Measurements from ENCODE around the gene CYB5A.
"Not testable (repeated sequence)": the region's sequence is repeated elsewhere in the genome, so short reads cannot be mapped to it uniquely, and the experiment has no call there.

Gene CYB5A

DNA sequence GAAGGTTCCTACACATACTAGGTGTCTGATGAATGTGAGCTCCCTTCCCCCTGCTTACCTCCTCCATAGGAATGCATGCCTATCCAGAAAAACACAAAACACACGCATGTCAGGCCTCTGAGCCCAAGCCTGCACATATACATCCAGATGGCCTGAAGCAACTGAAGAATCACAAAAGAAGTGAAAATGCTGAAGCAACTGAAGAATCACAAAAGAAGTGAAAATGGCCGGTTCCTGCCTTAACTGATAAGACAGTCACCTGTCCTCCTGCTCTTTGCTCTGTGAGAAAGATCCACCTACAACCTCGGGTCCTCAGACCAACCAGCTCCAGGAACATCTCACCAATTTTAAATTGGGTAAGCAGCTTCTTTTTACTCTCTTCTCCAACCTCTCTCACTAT, 1.2 kb upstream of the CYB5A start:
- not testable (repeated sequence) for DNase-seq

DNA sequence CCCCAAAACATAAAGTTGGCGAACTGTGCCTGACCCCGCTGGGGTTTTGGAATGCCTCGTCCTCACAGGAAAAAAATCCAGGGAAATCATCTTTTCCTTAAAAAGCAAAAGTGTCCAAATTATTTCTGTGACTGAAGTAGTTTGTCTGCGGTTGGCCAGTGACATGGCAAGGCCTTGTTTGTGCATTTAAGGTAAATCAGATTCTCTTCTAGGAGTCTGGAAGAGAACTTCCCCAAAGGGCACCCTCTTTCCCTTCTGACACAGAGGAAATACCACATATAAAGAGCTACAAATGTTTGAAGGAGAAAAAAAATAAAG, 737 bp upstream of the CYB5A start:
- no peak for DNase-seq

DNA sequence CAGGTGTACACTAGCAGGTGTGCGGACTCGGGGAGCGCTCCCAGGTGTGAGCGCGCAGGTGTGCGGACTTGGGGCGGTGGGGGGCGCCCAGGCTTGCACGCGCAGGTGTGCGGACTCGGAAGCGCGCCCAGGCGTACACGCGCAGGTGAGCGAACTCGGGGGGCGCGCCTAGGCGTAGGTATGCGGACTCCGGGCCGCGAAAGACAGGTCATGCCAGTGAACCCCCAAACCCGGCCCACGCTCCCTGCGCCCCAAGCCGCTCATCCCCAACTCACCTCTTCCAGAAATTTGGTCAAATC, 342 bp downstream of the CYB5A start:
- DNase-seq: no peak

DNA sequence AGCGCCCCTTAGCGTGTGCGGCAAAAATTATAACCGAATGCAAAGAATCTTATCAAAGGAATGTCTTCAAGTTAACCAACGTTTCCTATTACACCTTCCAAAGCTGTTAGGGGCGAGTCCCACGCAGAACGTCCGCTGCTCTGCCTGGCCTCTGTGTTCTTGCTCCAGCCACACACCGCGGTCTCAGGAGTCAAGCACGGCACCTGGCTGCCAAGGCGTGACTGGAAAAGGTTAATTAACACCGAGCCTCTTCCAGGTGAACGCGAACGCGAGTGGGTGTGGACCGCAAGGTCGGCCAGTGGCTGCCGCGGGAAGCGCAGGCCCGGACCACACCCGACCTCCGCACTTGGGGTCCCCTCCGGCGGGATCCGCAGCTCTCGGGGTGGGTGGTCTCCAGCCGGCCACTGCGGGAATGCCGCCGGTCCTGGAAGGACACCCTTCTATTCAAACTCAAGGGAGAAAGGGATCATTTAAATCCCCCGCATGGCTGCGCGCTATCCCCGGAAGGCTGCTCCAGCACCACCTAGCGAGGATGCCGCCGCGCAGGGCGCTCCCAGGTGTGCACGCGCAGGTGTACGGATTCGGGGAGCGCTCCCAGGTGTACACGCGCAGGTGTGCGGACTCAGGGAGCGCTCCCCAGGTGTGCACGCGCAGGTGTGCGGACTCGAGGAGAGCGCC, 830 bp downstream of the CYB5A start:
- DNase-seq: no peak

DNA sequence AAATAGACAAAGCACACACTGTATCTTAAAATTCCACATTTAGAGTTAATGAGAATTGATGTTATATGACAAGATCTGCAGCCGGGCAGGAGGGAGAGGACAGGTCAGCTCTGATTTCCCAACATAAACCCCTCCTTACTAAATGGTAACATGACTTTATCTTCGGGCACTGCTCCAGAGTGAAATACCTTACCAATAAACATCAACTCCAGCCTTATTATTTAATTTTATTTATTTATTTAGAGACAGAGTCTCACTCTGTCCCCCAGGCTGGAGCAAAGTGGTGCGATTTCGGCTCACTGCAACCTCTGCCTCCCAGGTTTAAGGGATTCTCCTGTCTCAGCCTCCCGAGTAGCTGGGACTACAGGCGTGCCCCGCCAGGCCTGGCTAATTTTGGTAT, 1.7 kb downstream of the CYB5A start:
- DNase-seq: no peak

DNA sequence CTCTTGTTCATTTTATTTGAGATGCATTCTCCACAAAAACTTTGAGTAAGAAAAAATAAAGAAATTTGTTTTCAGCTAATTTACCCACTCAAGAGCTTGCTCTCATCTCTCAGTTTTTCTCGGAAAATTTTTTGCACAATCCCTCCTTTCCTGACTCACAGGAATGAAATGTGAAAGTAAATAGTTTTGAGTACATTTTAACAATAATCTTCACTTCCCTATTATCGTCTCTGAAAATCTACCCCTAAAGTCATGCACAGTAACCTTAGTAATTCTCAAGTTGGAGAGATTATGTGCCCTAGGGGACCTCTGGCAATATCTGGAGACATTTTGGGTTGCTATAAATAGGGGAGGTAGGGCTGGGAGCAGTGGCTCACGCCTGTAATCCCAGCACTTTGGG, 2.6 kb downstream of the CYB5A start:
- DNase-seq: no peak

DNA sequence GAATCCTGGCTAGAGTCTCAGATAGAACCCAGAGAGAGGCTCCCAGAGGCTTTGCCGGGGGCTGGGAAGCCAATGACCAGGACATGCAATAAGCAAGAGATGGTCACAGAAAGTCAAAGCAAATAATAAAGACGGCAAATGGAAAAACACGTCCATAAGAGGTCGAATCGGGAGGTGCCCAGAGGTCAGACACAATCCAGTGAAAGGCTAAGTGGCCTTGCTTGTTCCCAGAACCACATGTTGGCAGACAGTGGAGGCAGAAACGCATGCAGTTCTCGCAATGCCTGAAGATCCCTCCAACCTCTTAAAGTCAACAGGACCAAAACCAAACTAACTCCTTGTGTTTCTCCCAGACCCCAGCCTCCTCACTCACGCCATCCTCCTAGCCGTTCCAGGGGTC, 3.0 kb downstream of the CYB5A start:
- DNase-seq: no peak

DNA sequence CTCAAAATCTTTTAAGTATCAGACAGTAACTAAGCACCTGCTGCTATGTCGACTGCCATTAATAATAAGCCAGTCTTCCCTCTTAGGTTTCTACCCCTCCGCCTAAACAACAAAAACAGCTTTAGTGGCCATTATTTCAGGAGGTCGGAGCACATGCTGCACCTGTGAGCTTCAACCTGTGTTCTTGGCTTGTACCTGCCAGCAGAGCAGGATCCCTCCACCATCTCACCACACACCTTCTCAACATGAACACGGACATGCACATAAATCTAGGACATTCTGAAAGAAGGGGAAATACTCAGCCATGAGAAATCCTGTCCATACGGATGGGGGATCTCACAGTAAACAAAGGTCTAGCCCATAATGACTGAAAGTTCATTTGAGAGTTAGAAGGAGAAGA, 3.7 kb downstream of the CYB5A start:
- no peak for DNase-seq

DNA sequence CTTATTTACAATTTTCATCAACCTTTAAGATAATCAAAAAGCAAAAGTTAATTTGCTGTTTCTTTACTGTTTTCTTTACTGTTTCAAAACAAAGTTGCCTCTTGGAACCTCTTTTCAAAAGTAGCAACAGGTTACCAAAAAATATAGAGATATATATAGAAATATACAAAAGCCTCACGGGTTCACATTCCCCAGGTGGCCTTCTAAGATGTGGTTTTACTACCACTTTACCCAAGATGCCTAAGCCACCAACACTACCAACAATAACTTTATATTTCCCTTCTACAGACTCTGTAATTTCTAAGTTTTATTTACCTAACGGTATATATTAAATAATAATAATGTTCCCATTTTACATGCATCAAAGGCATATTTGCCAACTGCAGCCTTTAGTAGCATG, 4.9 kb downstream of the CYB5A start:
- DNase-seq: no peak

DNA sequence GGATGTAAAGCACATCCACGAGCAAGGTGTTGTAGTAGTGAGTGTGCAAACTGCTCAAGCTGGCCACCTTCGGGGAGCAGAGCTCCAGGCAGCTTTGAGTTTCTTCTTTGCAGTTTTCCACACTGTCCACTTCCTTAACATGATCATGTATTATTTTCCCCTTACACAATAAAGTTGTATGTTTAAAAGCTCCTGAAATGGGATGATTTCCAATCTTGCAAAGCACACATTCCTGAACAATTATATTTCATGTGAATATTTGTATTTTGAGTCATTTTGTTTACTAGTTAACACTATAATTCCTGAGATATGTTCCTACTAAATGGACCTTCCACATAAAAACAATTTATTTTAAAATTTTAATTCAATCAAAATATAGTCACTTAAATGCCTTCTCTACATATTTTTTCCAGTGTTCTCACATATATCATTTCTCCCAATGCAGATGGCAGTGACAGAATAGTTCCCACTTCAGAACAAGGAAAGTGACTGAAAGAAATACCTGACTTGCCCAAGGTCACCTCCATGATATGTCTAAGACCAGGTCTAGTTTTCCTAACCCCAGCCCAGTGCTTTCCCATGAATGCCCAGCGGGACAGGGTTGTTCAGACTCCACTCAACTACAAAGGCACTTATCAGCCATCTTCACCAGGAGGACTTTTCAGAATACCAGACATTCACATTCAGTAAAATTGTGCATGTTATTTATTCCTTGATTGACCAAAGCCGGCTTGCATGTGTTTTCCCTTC, 5.5 kb downstream of the CYB5A start:
- DNase-seq: no peak

DNA sequence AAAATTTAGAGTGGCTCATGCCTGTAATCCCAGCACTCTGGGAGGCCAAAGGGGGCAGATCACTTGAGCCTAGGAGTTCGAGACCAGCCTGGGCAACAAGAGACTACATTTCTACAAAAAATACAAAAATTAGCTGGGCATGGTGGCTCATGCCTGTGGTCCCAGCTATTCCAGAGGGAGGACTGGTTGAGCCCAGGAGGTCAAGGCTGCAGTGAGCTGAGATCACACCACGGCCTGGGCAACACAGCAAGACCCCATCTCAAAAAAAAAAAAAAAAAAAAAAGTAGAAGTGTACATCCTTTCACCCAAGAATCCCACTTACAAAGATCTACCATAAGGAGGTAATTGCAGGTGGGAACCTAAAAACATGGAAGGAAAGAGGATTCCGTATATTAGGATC, 6.2 kb downstream of the CYB5A start:
- not testable (repeated sequence) for DNase-seq

DNA sequence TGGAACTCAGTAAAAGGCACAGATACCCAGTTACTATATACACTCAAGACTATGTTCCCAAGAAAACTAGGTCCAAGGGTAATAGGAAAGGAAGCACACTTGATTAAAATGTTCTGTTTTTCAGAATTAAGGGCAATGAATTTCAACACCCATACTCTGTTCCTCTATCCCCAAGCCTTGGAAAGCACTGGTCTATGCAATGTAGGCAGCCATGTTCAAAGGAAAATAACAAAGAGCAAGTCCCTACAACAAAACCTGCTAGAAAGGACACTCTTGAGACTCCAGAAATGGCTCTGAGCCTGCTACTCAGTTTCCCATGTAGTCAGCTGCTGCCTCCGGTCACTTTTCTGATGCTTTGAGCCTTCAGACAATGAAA, 6.8 kb downstream of the CYB5A start:
- no peak for DNase-seq

DNA sequence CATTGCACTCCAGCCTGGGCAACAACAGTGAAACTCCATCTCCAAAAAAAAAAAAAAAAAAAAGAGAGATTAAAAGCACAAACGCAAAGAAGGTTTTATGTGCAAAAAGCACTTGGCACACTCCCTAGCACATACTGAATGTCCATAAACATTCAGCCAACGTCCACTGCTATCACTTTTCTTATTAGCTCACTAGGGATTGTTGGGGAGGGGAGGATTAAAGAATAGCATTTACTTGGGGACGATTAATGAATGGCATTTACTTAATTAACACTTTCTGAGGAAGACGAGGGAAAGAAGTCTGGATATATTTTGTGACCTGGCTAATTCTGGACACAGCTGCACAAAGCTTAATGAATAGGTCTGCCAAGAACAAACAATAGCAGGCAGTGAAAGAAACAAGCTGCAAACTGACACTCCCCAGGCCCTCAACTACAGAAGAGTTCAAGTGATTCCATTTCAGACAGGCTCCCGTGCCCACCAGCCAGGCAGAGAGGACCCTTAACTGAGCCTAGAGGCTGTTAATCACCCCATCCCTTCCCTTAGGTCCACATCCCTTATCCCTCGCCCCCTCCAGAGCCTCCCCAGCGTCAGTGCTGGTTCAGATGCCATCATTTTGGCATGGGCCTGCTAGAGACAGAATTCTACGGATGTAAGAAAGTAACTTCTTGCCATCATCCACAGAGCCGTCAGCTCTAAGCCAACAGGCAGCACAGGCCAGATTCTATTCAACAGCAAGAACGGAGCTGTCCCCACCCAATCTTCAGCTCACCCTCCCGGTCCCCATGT, 7.4 kb downstream of the CYB5A start:
- no peak for DNase-seq

DNA sequence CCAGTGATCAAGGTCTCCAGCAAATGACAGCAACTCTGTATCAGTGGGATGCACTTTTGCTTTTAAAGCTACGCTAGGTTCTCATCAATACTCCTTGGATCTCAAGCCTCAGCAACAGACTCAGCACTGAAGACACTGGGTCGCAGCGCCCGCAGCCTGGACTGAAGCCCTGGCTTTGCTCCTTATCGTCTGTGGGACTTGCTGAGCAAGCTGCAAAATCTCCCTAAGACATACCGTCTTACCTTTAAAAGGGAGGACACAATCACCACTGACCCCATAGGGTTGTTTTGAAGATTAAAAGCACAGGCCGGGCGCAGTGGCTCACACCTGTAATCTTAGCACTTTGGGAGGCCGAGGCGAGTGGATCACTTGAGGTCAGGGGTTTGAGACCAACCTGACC, 8.1 kb downstream of the CYB5A start:
- DNase-seq: no peak

DNA sequence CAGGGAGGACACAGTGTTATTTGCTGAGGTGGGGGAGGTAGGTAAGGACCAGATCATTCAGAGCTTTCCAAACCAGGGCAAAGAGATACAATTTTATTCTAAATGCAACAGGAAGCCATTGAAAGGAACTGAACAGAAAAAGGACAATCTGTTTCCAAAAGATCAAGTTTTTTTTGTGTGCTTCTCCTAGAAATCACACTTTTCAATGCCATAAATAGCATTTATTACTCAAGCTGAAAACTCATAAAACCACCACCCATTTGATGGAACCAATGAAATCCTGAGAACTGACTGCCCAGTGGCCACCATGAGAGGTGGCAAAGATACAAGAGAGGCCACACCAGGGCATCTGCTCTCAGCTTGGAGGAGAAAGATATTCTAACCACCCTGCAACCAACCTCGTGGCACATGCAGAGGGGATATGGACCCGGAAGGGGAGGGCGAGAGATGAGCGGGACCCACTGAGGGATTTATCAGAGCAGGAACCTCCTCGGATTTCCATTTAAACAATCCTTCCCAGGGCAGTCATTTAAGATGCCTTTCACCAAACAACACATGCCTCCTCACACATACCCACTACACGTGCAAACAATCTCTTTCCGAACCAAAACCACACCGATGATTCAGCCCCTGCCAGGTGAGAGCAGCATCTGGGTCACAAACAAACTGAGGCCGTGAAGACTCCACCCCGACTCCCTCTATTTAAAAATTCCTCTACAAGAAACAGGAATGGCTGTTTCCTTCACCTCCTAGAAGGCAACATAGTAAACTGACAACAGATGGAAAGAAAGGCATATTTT, 8.8 kb downstream of the CYB5A start:
- no peak for DNase-seq

DNA sequence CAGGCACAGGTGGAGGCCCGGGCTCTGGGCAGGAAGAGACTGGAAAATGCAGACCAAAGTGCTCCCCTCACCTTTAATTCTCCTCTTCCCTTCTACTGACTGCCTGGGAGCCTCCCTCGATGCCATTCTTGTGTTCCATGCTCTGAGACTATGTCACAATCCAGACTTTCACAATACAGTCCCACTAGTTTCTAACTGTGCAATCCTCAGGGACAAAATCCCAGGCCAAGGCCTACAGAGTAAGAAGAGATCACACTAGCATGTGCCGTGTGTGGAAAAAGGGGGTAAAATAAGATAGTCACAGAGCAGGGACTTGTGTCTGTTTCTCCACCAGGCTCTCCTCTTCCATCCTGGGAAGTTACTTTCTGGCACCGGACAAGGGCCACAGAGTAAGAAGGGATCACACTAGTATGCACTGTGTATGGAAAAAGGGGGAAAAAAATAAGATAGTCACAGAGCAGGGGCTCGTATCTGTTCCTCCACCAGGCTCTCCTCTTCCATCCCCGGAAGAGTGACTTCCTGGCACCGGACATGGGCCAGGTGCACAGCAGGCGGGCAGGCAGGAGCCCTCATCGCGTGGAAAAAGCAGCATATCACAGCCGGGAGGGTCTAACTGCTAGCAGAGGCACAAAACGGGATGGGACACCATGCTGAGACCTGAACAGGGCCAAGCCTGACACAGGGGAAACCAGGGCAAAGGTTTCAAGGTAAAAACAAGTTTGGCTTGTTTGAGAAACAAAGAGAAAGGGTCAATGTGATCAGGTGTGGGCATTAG, 9.6 kb downstream of the CYB5A start:
- DNase-seq: no peak

DNA sequence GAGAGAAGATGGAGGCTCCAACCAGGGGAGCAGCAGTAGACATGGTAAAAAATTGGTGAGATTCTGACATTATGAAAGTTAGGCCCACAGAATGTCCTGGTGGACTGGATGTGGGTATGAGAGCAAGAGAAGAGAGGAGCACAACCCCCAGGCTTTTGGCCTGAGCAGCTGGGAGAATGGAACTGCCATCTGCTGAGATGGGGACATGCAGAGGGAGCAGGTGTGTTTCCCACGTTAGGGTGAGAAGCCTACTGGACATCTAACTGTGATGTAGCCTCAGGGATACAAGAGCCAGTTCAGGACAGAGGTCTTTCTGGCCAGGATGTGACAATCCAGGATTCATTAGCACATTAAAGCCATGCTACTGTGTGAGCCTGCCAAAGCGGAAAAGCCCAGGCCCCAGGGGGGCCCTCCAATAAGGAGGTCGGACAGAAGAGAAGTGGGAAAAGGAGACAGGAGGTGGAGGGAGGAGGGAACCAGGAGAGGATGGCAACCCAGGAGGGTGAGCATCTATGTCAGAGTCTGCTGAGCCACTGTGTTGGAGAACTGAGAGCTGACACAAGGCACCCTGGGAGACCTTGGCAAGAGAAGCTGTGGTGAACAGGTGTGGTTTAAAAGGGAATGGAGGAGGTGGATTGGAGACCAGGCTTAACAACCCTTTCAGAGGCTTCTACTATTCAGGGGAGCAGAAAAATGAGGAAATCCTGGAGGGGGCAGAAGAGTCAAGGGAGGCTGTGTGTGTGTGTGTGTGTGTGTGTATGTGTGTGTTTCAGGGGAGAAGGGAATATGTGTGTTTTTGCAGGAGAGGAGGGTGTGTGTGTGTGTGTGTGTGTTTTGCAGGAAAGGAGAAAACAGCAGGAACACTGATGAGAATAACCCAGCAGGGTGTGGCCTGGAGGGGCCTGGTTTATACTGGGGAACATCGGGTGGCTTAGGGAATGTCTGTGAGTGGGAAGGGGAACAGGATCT, 10.5 kb downstream of the CYB5A start:
- no peak for DNase-seq

DNA sequence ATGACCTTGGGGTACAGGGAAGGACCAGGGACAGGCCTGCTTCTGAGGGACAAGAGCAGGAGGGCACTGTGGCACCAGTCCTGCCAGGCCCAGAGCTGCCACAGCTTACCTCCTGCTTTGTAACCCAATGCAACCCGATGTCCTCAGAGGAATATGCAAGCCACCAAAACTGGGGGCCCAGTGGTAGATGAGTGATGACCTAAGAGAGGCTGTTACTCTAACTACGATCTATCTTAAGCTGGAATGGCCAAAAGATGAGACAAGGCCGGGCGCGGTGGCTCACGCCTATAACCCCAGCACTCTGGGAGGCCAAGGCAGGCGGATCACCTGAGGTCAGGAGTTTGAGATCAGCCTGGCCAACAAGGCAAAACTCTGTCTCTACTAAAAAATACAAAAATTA, 12.8 kb downstream of the CYB5A start:
- DNase-seq: no peak

DNA sequence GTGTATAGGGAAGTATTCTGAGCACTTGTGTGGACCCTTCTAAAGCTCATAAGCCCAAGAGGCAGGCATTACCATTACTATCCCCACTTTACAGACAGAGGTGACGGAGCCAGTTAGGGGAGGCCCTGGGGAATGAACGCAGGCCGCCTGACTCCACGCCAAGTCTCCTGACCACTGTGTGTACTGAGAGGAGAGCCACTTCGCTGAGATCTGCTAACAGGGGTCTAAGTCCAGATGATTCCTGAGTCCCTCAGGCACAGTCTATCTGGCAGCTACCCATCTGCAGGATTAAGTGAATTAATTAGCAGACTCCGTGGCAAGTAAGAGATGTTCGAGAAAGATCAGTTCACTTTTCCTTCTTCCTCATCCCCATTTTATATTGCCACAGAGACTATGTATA, 13.7 kb downstream of the CYB5A start:
- DNase-seq: no peak

DNA sequence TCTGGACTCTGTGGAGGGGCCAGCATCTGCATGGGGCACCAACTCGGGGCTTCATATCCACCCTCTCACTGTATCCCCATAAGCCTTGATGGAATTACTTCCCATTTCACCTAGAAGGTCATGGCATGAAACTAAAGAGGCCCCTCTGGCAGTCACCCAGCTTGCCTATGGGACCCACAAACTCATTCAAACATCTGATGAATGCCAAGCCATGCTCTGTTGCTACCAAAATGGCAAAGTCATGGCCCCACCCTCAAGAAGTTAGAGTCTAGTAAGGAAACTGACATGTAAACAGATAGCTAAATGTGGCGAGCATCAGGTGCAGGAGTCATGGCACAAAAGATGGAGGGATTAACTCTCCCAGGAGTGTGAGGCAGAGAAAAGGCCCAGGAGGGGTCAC, 14.5 kb downstream of the CYB5A start:
- DNase-seq: no peak

DNA sequence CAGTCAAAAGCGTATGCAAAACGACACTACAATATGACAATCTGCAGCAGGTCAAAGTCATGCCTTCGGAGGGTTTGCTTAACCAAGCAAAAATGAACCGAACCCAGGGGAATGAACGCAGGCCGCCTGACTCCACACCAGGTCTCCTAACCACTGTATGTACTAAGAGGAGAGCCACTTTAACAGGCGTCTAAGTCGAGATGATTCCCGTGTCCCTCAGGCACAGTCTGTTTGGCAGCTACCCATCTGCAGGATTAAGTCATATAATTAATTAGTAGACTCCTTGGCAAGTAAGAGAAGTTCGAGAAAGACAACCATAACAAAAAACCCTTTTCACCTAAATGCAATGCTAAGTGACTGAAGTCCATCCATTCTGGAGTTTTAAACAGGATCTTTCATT, 15.2 kb downstream of the CYB5A start:
- no peak for DNase-seq

DNA sequence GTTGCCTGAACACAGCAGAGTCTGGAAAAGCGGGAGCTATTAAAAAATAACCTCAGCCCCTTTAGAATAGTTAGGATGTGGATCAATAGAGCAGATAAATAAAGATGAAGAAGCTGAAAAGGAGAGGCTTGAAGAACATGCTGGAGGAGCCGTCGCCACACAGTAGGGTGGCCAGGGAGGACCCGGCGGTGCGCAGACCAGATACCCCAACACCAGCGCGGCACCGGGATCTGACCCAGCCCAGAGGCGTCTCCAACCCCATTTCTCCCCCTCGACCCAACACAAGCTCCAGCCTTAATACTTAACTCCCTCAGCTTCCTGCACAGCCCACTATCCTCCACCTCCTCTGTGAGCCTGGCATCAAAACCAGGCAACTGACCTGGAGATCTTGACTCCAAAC, 16.0 kb downstream of the CYB5A start:
- DNase-seq: no peak

Measured in NCI-H2029 (cell line).